Endothelial cell (in vitro differentiated cells): Measurements from ENCODE around the gene EPHB1. TPM values are rescaled to one million over a fixed set of nuclear protein-coding genes. Genes with fewer than 3 reads are reported as not detected.

Source experiments
- DNase-seq: peaks from one replicate; pipeline ENCODE4 v3.0.0; 2021; ENCODE audit warnings: low spot score
- H3K27ac Mint-ChIP-seq: one replicate; pipeline ENCODE4 v1.8.0; 2021; ENCODE audit warnings: mixed read lengths, inconsistent platforms; ENCODE audit not compliant: unreplicated experiment
- H3K27me3 Mint-ChIP-seq: one replicate; pipeline ENCODE4 v1.8.0; 2021; ENCODE audit warnings: mild to moderate bottlenecking, moderate library complexity, mixed read lengths, inconsistent platforms; ENCODE audit not compliant: unreplicated experiment
- H3K36me3 Mint-ChIP-seq: one replicate; pipeline ENCODE4 v1.8.0; 2021; ENCODE audit warnings: mild to moderate bottlenecking, low read depth, mixed read lengths, inconsistent platforms; ENCODE audit not compliant: unreplicated experiment
- H3K4me1 Mint-ChIP-seq: one replicate; pipeline ENCODE4 v1.8.0; 2021; ENCODE audit warnings: mild to moderate bottlenecking, mixed read lengths, inconsistent platforms; ENCODE audit not compliant: unreplicated experiment
- H3K4me3 Mint-ChIP-seq: one replicate; pipeline ENCODE4 v1.8.0; 2021; ENCODE audit warnings: mild to moderate bottlenecking, mixed read lengths, inconsistent platforms; ENCODE audit not compliant: unreplicated experiment
- H3K9me3 Mint-ChIP-seq: one replicate; pipeline ENCODE4 v1.8.0; 2021; ENCODE audit warnings: mixed read lengths, inconsistent platforms; ENCODE audit not compliant: unreplicated experiment
- CTCF ChIP-seq: fragments of 200-600 bp; sonication (generic); IDR thresholded peaks from one replicate; pipeline ENCODE4 v1.5.0; 2021; ENCODE audit warnings: antibody characterized with exemption; ENCODE audit not compliant: unreplicated experiment
- total RNA-seq: library from RNA; stranded (reverse); fragmentation: NEBNext Ultra II Directional; extraction: Animal tissue kit (Norgen Biotek cat#: 25700); gene quantifications from one replicate; pipeline ENCODE4 v1.2.1, GENCODE V29; 2021; ENCODE audit not compliant: unreplicated experiment

EPHB1 gene
- total RNA-seq, 1 donor from 2014 or later = 5.7 TPM

GRCh38 chr3:135071483-135071882, 276.4 kb downstream of the EPHB1 start:
- H3K4me1 Mint-ChIP-seq = peaks cover 18% of the 10 kb centered on the region
- peaks cover 2% of the 10 kb centered on the region for H3K27me3 Mint-ChIP-seq
- peaks cover 8% of the 10 kb centered on the region for H3K36me3 Mint-ChIP-seq
- no peaks in the 10 kb centered on the region for H3K9me3 Mint-ChIP-seq
- no peak for DNase-seq
- H3K27ac Mint-ChIP-seq = no peak overlapping the region
- TF ChIP-seq CTCF = no peak
- no peak overlapping the region for H3K4me3 Mint-ChIP-seq

GRCh38 chr3:135072431-135072830, 277.4 kb downstream of the EPHB1 start:
- Mint-ChIP-seq H3K4me3 (no peak overlapping the region), H3K4me1 (peaks cover 9% of the 10 kb centered on the region), H3K27ac (no peak overlapping the region), H3K9me3 (no peaks in the 10 kb centered on the region), H3K27me3 (peaks cover 4% of the 10 kb centered on the region), H3K36me3 (peaks cover 8% of the 10 kb centered on the region)
- no peak for DNase-seq
- TF ChIP-seq CTCF = no peak

GRCh38 chr3:135075157-135075556, 280.1 kb downstream of the EPHB1 start:
- Mint-ChIP-seq H3K4me1 (no peaks in the 10 kb centered on the region), H3K4me3 (no peak overlapping the region), H3K9me3 (no peaks in the 10 kb centered on the region), H3K27me3 (peaks cover 4% of the 10 kb centered on the region), H3K36me3 (peaks cover 5% of the 10 kb centered on the region), H3K27ac (no peak overlapping the region)
- no peak for DNase-seq
- no peak for TF ChIP-seq CTCF

GRCh38 chr3:135076341-135076740, 281.3 kb downstream of the EPHB1 start:
- peaks cover 5% of the 10 kb centered on the region for H3K36me3 Mint-ChIP-seq
- no peak overlapping the region for H3K4me3 Mint-ChIP-seq
- TF ChIP-seq CTCF = no peak
- H3K27ac Mint-ChIP-seq = no peak overlapping the region
- peaks cover 4% of the 10 kb centered on the region for H3K27me3 Mint-ChIP-seq
- H3K9me3 Mint-ChIP-seq = no peaks in the 10 kb centered on the region
- DNase-seq = no peak
- no peaks in the 10 kb centered on the region for H3K4me1 Mint-ChIP-seq

- H3K4me3 Mint-ChIP-seq = no peak overlapping the region
- H3K27ac Mint-ChIP-seq = no peak overlapping the region
- H3K36me3 Mint-ChIP-seq = peaks cover 5% of the 10 kb centered on the region
- no peak for DNase-seq
- TF ChIP-seq CTCF = no peak
- H3K9me3 Mint-ChIP-seq = no peaks in the 10 kb centered on the region
- no peaks in the 10 kb centered on the region for H3K4me1 Mint-ChIP-seq
- H3K27me3 Mint-ChIP-seq = peaks cover 2% of the 10 kb centered on the region
Measured at GRCh38 chr3:135077186-135077585, 282.1 kb downstream of the EPHB1 start.
